ENCODE measurements around the gene CD300LF.

The CD300LF gene

DNA sequence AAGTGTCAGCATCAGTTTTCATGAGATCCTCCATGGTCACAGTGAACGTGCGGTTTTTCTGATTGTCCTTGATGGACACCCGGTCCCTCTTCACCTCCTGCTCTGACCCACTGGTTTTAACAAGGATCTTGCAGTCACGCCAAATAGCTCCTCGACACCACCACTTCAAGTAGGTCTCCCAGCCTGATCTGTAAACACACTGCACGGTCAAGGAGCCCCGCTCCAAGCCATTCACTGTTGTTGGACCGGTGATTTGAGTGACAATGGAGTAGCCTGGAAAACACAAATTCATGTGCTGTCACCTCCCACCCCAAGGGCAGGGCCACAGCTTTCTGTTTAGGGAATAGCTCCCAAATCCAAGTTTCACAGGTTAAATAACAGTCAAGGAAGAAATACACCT, 8.2 kb downstream of the CD300LF start:
- H3K4me3 ChIP-seq (ENCODE audit: low read depth, low read length): no peak overlapping the region
- TF ChIP-seq, protein P1, sequence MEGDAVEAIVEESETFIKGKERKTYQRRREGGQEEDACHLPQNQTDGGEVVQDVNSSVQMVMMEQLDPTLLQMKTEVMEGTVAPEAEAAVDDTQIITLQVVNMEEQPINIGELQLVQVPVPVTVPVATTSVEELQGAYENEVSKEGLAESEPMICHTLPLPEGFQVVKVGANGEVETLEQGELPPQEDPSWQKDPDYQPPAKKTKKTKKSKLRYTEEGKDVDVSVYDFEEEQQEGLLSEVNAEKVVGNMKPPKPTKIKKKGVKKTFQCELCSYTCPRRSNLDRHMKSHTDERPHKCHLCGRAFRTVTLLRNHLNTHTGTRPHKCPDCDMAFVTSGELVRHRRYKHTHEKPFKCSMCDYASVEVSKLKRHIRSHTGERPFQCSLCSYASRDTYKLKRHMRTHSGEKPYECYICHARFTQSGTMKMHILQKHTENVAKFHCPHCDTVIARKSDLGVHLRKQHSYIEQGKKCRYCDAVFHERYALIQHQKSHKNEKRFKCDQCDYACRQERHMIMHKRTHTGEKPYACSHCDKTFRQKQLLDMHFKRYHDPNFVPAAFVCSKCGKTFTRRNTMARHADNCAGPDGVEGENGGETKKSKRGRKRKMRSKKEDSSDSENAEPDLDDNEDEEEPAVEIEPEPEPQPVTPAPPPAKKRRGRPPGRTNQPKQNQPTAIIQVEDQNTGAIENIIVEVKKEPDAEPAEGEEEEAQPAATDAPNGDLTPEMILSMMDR (IDR thresholded peaks at IDR 0.05; ENCODE audit: low read depth, low read length, missing control alignments): no peak
- no peak for DNase-seq (ENCODE audit: low read depth)

DNA sequence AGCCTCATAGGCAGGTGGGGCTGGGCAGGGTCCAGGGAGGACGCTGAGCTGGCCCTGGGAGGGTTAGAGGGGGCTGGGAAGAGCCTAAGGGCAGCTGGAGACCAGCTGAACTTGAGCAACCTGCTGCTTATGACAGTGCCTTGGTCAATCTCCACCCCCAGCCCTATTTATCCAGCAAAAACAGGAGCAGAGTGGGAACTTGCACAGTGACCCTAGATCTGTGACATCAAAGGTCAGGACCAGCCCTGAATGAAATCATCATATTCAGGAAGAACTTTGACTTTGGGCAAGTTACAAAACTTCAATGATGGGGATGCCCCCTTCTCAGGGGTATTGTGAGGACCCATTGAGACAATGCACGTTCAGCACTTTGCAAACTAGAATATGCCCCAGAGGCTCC, 9.4 kb downstream of the CD300LF start:
- no peak for DNase-seq (ENCODE audit: low read depth)
- no peak overlapping the region for H3K4me3 ChIP-seq (ENCODE audit: low read depth, low read length)
- TF ChIP-seq, protein P1 (IDR thresholded peaks at IDR 0.05; ENCODE audit: low read depth, low read length, missing control alignments): no peak

DNA sequence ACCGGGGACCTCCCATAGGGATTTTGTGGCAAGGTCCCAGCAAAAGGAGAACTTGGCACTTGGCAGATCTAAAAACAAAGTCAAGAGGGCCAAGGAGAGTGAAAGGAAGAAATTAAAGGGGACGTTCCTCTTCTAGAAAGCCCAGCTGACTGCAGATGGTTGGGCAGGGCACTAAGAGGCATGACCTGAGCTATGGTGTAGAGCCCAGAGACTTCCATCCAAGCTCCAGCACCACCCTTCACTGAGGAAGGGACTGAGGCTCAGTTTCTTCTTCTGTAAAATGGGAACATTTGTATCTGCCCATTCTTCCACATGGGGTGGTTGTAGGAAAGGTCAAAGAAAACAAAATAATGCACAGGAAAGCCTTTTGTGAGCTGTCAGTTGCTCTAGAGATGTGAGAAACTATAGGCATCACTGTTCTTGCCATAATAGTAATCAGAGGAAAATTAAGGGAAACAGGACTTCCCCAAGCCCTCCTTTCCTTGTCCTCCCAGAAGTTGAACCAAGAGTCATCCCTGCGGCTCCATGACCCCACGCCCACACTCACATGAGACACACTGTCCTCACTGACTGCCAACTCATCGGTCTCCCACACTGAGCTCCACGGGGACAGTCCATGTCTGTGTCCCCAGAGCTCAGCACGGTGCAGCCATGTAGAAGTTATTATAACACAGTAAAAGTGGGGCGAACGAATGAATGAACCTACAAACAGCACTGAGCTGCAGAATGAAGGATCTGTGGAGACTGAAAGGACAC, 10.4 kb downstream of the CD300LF start:
- DNase-seq (ENCODE audit: low read depth): no peak
- no peak overlapping the region for H3K4me3 ChIP-seq (ENCODE audit: low read depth, low read length)
- TF ChIP-seq, protein P1 (IDR thresholded peaks at IDR 0.05; ENCODE audit: low read depth, low read length, missing control alignments): no peak

DNA sequence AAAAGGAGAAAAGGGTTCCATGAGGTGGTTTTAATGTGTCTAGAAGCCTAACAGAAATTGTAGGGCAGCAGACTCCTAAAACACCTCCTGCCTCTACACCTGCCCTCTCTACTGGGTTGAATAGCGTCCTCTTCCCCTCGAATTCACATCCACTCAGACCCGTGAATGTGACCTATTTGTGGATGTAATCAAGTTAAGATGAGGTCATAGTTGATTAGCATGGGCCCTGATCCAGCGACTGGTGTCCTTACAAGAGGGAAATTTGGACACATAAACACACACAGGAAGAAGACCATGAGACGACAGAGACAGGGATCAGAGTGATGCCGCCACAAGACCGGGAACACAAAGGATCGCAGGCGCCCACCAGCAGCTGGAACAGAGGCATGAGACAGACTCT, 13.5 kb downstream of the CD300LF start:
- TF ChIP-seq, protein P1 (IDR thresholded peaks at IDR 0.05; ENCODE audit: low read depth, low read length, missing control alignments): no peak
- no peak overlapping the region for H3K4me3 ChIP-seq (ENCODE audit: low read depth, low read length)
- DNase-seq (ENCODE audit: low read depth): no peak

DNA sequence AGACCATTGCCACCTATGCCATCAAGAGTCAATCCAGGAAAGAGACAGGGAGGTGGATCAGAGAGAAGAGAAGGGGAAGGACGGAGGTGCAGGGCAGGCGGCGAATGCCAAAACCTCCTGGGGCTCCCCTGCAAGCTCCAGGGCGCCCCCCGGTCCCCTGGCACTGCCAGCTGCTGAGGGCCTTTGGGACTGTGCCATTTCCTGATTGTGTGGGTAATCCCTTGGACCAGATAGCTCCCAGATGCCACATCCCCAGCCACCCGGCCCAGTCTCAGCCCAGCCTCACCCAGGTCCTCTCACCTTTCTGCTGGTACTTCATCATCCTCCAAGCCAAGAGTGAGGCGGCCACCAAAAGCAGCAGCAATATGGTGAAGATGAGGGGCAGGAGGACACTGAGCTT, 14.7 kb downstream of the CD300LF start:
- DNase-seq (ENCODE audit: low read depth): no peak
- H3K4me3 ChIP-seq (ENCODE audit: low read depth, low read length): no peak overlapping the region
- TF ChIP-seq, protein P1 (IDR thresholded peaks at IDR 0.05; ENCODE audit: low read depth, low read length, missing control alignments): no peak

DNA sequence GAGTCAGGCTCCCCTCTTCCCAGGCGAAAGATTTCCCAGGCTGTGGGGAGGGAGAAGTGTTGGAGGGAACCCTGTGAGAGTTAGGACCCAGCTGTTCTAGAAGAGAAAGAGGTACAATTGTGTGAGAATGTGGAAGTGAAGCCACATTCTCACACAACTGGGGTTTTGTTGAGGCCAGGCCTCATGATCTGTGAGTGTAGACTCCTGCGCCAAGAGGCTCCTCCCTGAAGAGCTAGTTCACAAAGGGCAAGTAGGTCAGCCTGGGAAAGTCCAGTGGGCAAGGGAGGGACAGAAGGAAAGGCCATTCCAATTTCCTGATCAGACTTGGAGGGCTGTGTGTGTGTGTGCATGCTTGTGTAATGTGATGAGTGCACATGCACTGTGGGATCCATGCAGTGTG, 15.2 kb downstream of the CD300LF start:
- DNase-seq (ENCODE audit: low read depth): no peak
- no peak overlapping the region for H3K4me3 ChIP-seq (ENCODE audit: low read depth, low read length)
- TF ChIP-seq, protein P1 (IDR thresholded peaks at IDR 0.05; ENCODE audit: low read depth, low read length, missing control alignments): no peak

DNA sequence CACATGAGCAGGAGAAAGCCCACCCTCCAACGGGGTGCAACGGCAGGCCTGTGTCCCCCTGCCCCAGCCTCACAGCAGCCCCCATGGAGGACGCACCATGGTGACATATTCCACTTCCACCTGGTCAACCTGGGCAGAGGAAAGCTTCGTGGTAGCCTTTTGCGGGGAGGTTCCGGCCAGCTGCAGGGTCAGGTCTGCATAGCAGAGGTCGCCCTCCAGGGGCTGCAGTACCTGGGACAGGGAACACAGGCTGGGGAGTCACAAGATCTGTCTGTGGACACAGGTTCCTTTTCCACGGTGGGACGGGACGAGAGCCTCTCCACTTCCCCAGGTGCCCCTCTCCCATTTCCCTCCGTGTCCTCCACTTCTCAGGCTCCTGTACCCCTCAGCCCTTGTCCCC, 17.1 kb downstream of the CD300LF start:
- H3K4me3 ChIP-seq (ENCODE audit: low read depth, low read length): no peak overlapping the region
- no peak for DNase-seq (ENCODE audit: low read depth)
- TF ChIP-seq, protein P1 (IDR thresholded peaks at IDR 0.05; ENCODE audit: low read depth, low read length, missing control alignments): no peak
